B cell (primary cell): Measurements from ENCODE around the gene RNF224. TPM values are rescaled to one million over a fixed set of nuclear protein-coding genes. Genes with fewer than 3 reads are reported as not detected.

Source experiments
- ATAC-seq: fragments of 200-7000 bp; cut with Tn5 transposase; one replicate; pipeline ENCODE4 v1.10.0; 2021; ENCODE audit warnings: low read depth, mild to moderate bottlenecking, moderate number of reproducible peaks, moderate library complexity
- CTCF ChIA-PET: fragments of 350-600 bp; sonication (Branson Sonifier 250); formaldehyde crosslinking; loops from one replicate; lab custom pipeline; 2021; ENCODE audit warnings: antibody characterized with exemption, inconsistent platforms; lab: Charles Lee
- POLR2A ChIA-PET: fragments of 350-600 bp; sonication (Branson Sonifier 250); formaldehyde crosslinking; loops from one replicate; lab custom pipeline; 2021; ENCODE audit warnings: antibody characterized with exemption; lab: Charles Lee
- DNase-seq: peaks from one replicate; pipeline ENCODE4 v3.0.0; 2013
- H2AFZ ChIP-seq: 2 replicates; pipeline ENCODE4 v1.6.1; 2012; ENCODE audit warnings: mild to moderate bottlenecking, low read depth, low read length; ENCODE audit not compliant: insufficient read depth, poor library complexity, severe bottlenecking
- H3K27ac ChIP-seq, 2 donors: 1 replicate in 1 of 2; 2 replicates in 1 of 2; pipeline ENCODE4 v1.5.1; 2012 to 2013; ENCODE audit warnings: low read length in 2 of 2, mild to moderate bottlenecking in 2 of 2, moderate library complexity in 1 of 2
- H3K27me3 ChIP-seq, 4 experiments: fragments of 200-600 bp in 1 of 4; sonication (generic) in 1 of 4; replicated peaks in 1 of 4; 1 replicate in 2 of 4; 2 replicates in 2 of 4; pipeline versions ENCODE4 v1.6.1 to v1.7.0; 2013 to 2016; ENCODE audit warnings: low read length in 3 of 4, mild to moderate bottlenecking in 2 of 4, mixed read lengths in 1 of 4, moderate library complexity in 1 of 4; ENCODE audit not compliant: insufficient read depth in 4 of 4, control insufficient read depth in 3 of 4; ENCODE audit errors: control extremely low read depth in 1 of 4
- H3K36me3 ChIP-seq, 2 experiments: replicated peaks in 1 of 2; 1 replicate in 1 of 2; 2 replicates in 1 of 2; pipeline versions ENCODE4 v1.6.1 to v1.7.1; 2013; ENCODE audit warnings: low read length in 1 of 2; ENCODE audit not compliant: insufficient read depth in 2 of 2, control insufficient read depth in 1 of 2; ENCODE audit errors: control extremely low read depth in 1 of 2, extremely low read depth in 1 of 2
- H3K4me1 ChIP-seq, 2 donors: fragments of 200-600 bp in 1 of 2; sonication (generic) in 1 of 2; 1 replicate in 1 of 2; 2 replicates in 1 of 2; pipeline versions ENCODE4 v1.5.1 to v1.6.1; 2013 to 2017; ENCODE audit warnings: low read length in 2 of 2; ENCODE audit not compliant: control insufficient read depth in 2 of 2, insufficient read depth in 2 of 2
- H3K4me2 ChIP-seq: replicated peaks from 2 replicates; pipeline ENCODE3; 2012; ENCODE audit warnings: mild to moderate bottlenecking, low read depth, low read length; ENCODE audit not compliant: poor library complexity, severe bottlenecking
- H3K4me3 ChIP-seq, 5 experiments: fragments of 200-600 bp in 1 of 5; sonication (generic) in 1 of 5; 1 replicate in 3 of 5; 2 replicates in 2 of 5; pipeline versions ENCODE4 v1.5.1 to v1.7.0; 2011 to 2016; ENCODE audit warnings: low read length in 4 of 5, mild to moderate bottlenecking in 4 of 5, low read depth in 2 of 5, control low read depth in 1 of 5, moderate library complexity in 1 of 5; ENCODE audit not compliant: insufficient read depth in 1 of 5; ENCODE audit errors: control extremely low read depth in 1 of 5, extremely low read depth in 1 of 5
- H3K79me2 ChIP-seq: fragments of 200-600 bp; sonication (generic); one replicate; pipeline ENCODE4 v1.6.0; 2016; ENCODE audit warnings: low read length; ENCODE audit not compliant: control insufficient read depth, insufficient read depth
- H3K9ac ChIP-seq: fragments of 200-600 bp; sonication (generic); 2 replicates; pipeline ENCODE4 v1.6.1; 2017; ENCODE audit warnings: mild to moderate bottlenecking, low read length, moderate library complexity
- H3K9me3 ChIP-seq, 3 donors: one replicate each; pipeline versions ENCODE4 v1.6.1 to v1.7.1; 2013; ENCODE audit warnings: low read length in 2 of 3; ENCODE audit not compliant: control insufficient read depth in 2 of 3, insufficient read depth in 1 of 3; ENCODE audit errors: control extremely low read depth in 1 of 3
- H4K20me1 ChIP-seq: 2 replicates; pipeline ENCODE4 v1.6.0; 2012; ENCODE audit warnings: mild to moderate bottlenecking, low read length; ENCODE audit not compliant: insufficient read depth, control insufficient read depth, poor library complexity, severe bottlenecking
- H3K27ac Mint-ChIP-seq: one replicate; pipeline ENCODE4 v1.8.0; 2021; ENCODE audit warnings: mixed read lengths
- H3K27me3 Mint-ChIP-seq: one replicate; pipeline ENCODE4 v1.8.0; 2021; ENCODE audit warnings: mixed read lengths
- H3K4me1 Mint-ChIP-seq: one replicate; pipeline ENCODE4 v1.8.0; 2021; ENCODE audit warnings: mixed read lengths
- H3K4me3 Mint-ChIP-seq: one replicate; pipeline ENCODE4 v1.8.0; 2021; ENCODE audit warnings: mixed read lengths
- H3K9me3 Mint-ChIP-seq: one replicate; pipeline ENCODE4 v1.8.0; 2022; ENCODE audit warnings: mixed read lengths; ENCODE audit not compliant: insufficient read depth
- CTCF ChIP-seq: fragments of 200-600 bp; IDR thresholded peaks from one replicate; pipeline ENCODE4 v1.8.0; 2022; ENCODE audit warnings: antibody characterized with exemption, mild to moderate bottlenecking
- EZH2 ChIP-seq: IDR thresholded peaks from 2 replicates; pipeline ENCODE4 v1.6.1; 2012; ENCODE audit warnings: borderline replicate concordance, low read depth, mild to moderate bottlenecking, moderate library complexity, low read length; ENCODE audit not compliant: insufficient read depth, poor library complexity, severe bottlenecking
- WGBS: methylation state at CpG from one replicate; pipeline ENCODE4 v1.1.5; 2013; ENCODE audit warnings: missing lambda C conversion rate; ENCODE audit not compliant: insufficient coverage; 5-methylcytosine and 5-hydroxymethylcytosine counted together
- intact Hi-C: fragments of 100-400 bp; cut with micrococcal nuclease; formaldehyde crosslinking; loops from one replicate; pipeline ENCODE4 v1.10.0; 2022
- polyA plus RNA-seq: library from polyadenylated mRNA; depleted of rRNA; stranded (reverse); fragments of >200 nt; gene quantifications from 2 replicates; pipeline ENCODE4 v1.2.3, GENCODE V29; 2012
- total RNA-seq, 2 donors: library from RNA; stranded (reverse); fragments of 120-200 nt in 1 of 2; gene quantifications; 1 replicate in 1 of 2; 2 replicates in 1 of 2; pipeline versions ENCODE4 v1.2.3 to v1.2.4, GENCODE V29; 2013 to 2022

The RNF224 gene
- total and polyA plus RNA-seq, 2 donors (not counting 1 experiment from before 2014, with no cell fraction given) = not detected

GRCh38 chr9:137191691-137192447, 35.4 kb upstream of the RNF224 start:
- Mint-ChIP-seq H3K4me1 (peaks cover 28% of the 10 kb centered on the region), H3K4me3 (no peak overlapping the region), H3K27me3 (no peaks in the 10 kb centered on the region), H3K27ac (no peak overlapping the region), H3K9me3 (no peaks in the 10 kb centered on the region)
- no peak for ATAC-seq
- Histone ChIP-seq H3K9ac (no peak overlapping the region), H4K20me1 (peaks cover 39% of the 10 kb centered on the region), H3K36me3 (peaks cover 0 to 19% of the 10 kb centered on the region in 2 experiments), H3K27ac (no peak overlapping the region), H3K27me3 (no peaks in the 10 kb centered on the region), H3K4me3 (no peak overlapping the region), H3K4me1 (peaks cover 20 to 31% of the 10 kb centered on the region in 2 donors), H2AFZ (no peak overlapping the region), H3K4me2 (no peak overlapping the region), H3K9me3 (peaks cover 0 to 3% (median 0%) of the 10 kb centered on the region in 3 donors), H3K79me2 (peaks cover 85% of the 10 kb centered on the region)
- ChIA-PET CTCF (interaction anchor here (1.1 kb wide), 1 partner anchor 74 kb away, joined by 3 read pairs; no protein-coding TSS in a partner anchor), POLR2A (no interaction called here)
- intact Hi-C loops = no loop called here
- no peak for DNase-seq
- TF ChIP-seq CTCF = no peak
- no peak for TF ChIP-seq EZH2
- whole genome bisulfite sequencing = 98% methylated on average over 21 of the region's 22 CpGs

GRCh38 chr9:137192448-137192780, 34.9 kb upstream of the RNF224 start:
- Histone ChIP-seq H2AFZ (no peak overlapping the region), H3K27me3 (no peaks in the 10 kb centered on the region), H3K4me1 (peaks cover 15 to 25% of the 10 kb centered on the region in 2 donors), H3K9ac (no peak overlapping the region), H3K4me2 (no peak overlapping the region), H3K27ac (no peak overlapping the region), H3K9me3 (peaks cover 0 to 3% (median 0%) of the 10 kb centered on the region in 3 donors), H4K20me1 (peaks cover 40% of the 10 kb centered on the region), H3K4me3 (no peak overlapping the region), H3K79me2 (peaks cover 82% of the 10 kb centered on the region), H3K36me3 (peaks cover 0 to 19% of the 10 kb centered on the region in 2 experiments)
- TF ChIP-seq EZH2 (no peak), CTCF (no peak)
- DNase-seq = no peak
- intact Hi-C loops = no loop called here
- H3K9me3 Mint-ChIP-seq = no peaks in the 10 kb centered on the region
- CTCF ChIA-PET = interaction anchor here (1.1 kb wide), 1 partner anchor 74 kb away, joined by 3 read pairs; no protein-coding TSS in a partner anchor
- H3K4me3 Mint-ChIP-seq = no peak overlapping the region
- H3K4me1 Mint-ChIP-seq = peaks cover 23% of the 10 kb centered on the region
- 98% methylated on average over 4 of the region's 10 CpGs for WGBS
- no peak for ATAC-seq
- POLR2A ChIA-PET = no interaction called here
- H3K27me3 Mint-ChIP-seq = no peaks in the 10 kb centered on the region
- no peak overlapping the region for H3K27ac Mint-ChIP-seq
